ENCODE measurements around the gene CLECL1.
"Not testable (repeated sequence)": the region's sequence is repeated elsewhere in the genome, so short reads cannot be mapped to it uniquely, and the experiment has no call there.

The CLECL1 gene

GRCh38 chr12:9694241-9694640 is 38.7 kb downstream of the CLECL1 start:
- DNase-seq, result no peak

GRCh38 chr12:9692909-9693308 is 40.0 kb downstream of the CLECL1 start:
- no peak for DNase-seq

- DNase-seq, result peak; percentile 55
Observed at GRCh38 chr12:9687228-9687627, 45.7 kb downstream of the CLECL1 start.

- no peak for DNase-seq
Observed at GRCh38 chr12:9685915-9686314, 47.0 kb downstream of the CLECL1 start.

- DNase-seq, result not testable (repeated sequence)
Observed at GRCh38 chr12:9685366-9685765, 47.5 kb downstream of the CLECL1 start.

- DNase-seq, result not testable (repeated sequence)
Observed at GRCh38 chr12:9682949-9683348, 49.9 kb downstream of the CLECL1 start.

- not testable (repeated sequence) for DNase-seq
Observed at GRCh38 chr12:9682508-9682907, 50.4 kb downstream of the CLECL1 start.

GRCh38 chr12:9674226-9674590 is 58.7 kb downstream of the CLECL1 start:
- no peak for DNase-seq

GRCh38 chr12:9673404-9674225 is 59.3 kb downstream of the CLECL1 start:
- peak; percentile 71 for DNase-seq
